D721Med (cell line): Measurements from ENCODE around the gene NTMT1.
A peak's percentile ranks its signal among the peaks of the same experiment; 100 is the strongest.

ENCODE experiments used
- DNase-seq: peaks from one replicate; pipeline ENCODE4 v3.0.0; 2011; ENCODE audit warnings: low spot score; ENCODE audit not compliant: insufficient read length
- FAIRE-seq: peaks from 2 replicates; lab custom pipeline; 2011; peaks lifted over from hg19 to GRCh38; lab: Jason Lieb, UNC
- CTCF ChIP-seq: IDR thresholded peaks from 2 replicates; pipeline ENCODE4 v1.5.1; 2012; ENCODE audit warnings: mild to moderate bottlenecking, control low read depth; ENCODE audit not compliant: insufficient read depth; ENCODE audit errors: missing control alignments

Gene NTMT1

GRCh38 chr9:129617167-129617566, 8.8 kb upstream of the NTMT1 start:
- DNase-seq: no peak
- peak; percentile 46 for TF ChIP-seq CTCF
- no peak for FAIRE-seq

- FAIRE-seq (no peak), DNase-seq (no peak)
- peak; percentile 24 for TF ChIP-seq CTCF
These were observed 5.9 kb upstream of the NTMT1 start for GRCh38 chr9:129619787-129620668.

GRCh38 chr9:129620669-129621295, 5.2 kb upstream of the NTMT1 start, which contains the start of gene C9orf50:
Gene C9orf50 (minus strand): TSS chr9:129621101. CDS start chr9:129620574, 527 bp downstream.
- TF ChIP-seq CTCF: no peak
- no peak for DNase-seq
- FAIRE-seq: no peak

GRCh38 chr9:129623331-129623730, 2.6 kb upstream of the NTMT1 start:
- no peak for TF ChIP-seq CTCF
- no peak for DNase-seq
- no peak for FAIRE-seq

GRCh38 chr9:129624168-129624759, 1.7 kb upstream of the NTMT1 start:
- no peak for FAIRE-seq
- TF ChIP-seq CTCF: peak; percentile 67
- peak; percentile 73 for DNase-seq

- FAIRE-seq (no peak), DNase-seq (no peak)
- TF ChIP-seq CTCF: no peak
These were observed 1.0 kb upstream of the NTMT1 start for GRCh38 chr9:129624947-129625346.
